ENCODE measurements around the gene FANCC. TPM values are rescaled to one million over a fixed set of nuclear protein-coding genes. Genes with fewer than 3 reads are reported as not detected.
A peak's percentile ranks its signal among the peaks of the same experiment; 100 is the strongest.

Gene FANCC
- total RNA-seq, 1 donor = 5.4 TPM

GRCh38 chr9:95080961-95081647, 236.4 kb downstream of the FANCC start:
- Histone ChIP-seq H3K4me1 (ENCODE audit: insufficient read depth, low read length) (peaks cover 7% of the 10 kb centered on the region), H4K20me1 (ENCODE audit: insufficient read depth, low read length) (peaks cover 77% of the 10 kb centered on the region), H3K9me3 (ENCODE audit: low read depth, low read length) (no peaks in the 10 kb centered on the region), H3K4me3 (ENCODE audit: insufficient read depth, low read length) (no peak overlapping the region), H3K27ac (ENCODE audit: low read depth, low read length) (no peak overlapping the region), H3K4me2 (ENCODE audit: insufficient read depth, low read length) (no peak overlapping the region), H3K36me3 (ENCODE audit: insufficient read depth, low read length) (peaks cover 94% of the 10 kb centered on the region), H3K79me2 (ENCODE audit: insufficient read depth, low read length) (peaks cover 98% of the 10 kb centered on the region), H2AFZ (ENCODE audit: low read length) (no peak overlapping the region), H3K27me3 (ENCODE audit: insufficient read depth, low read length) (no peaks in the 10 kb centered on the region)
- peak; percentile 42 for DNase-seq (ENCODE audit: insufficient read length, low spot score, missing footprints)
- no peak for TF ChIP-seq CTCF (IDR thresholded peaks at IDR 0.05; ENCODE audit: extremely low read depth, low read depth, low read length)

GRCh38 chr9:95079461-95079860, 238.0 kb downstream of the FANCC start:
- Histone ChIP-seq H3K36me3 (ENCODE audit: insufficient read depth, low read length) (peaks cover 95% of the 10 kb centered on the region), H3K79me2 (ENCODE audit: insufficient read depth, low read length) (peaks cover 98% of the 10 kb centered on the region), H3K9me3 (ENCODE audit: low read depth, low read length) (no peaks in the 10 kb centered on the region), H3K4me2 (ENCODE audit: insufficient read depth, low read length) (no peak overlapping the region), H3K27ac (ENCODE audit: low read depth, low read length) (no peak overlapping the region), H2AFZ (ENCODE audit: low read length) (no peak overlapping the region), H3K27me3 (ENCODE audit: insufficient read depth, low read length) (no peaks in the 10 kb centered on the region), H3K4me3 (ENCODE audit: insufficient read depth, low read length) (no peak overlapping the region), H3K4me1 (ENCODE audit: insufficient read depth, low read length) (peaks cover 7% of the 10 kb centered on the region), H4K20me1 (ENCODE audit: insufficient read depth, low read length) (peaks cover 81% of the 10 kb centered on the region)
- no peak for TF ChIP-seq CTCF (IDR thresholded peaks at IDR 0.05; ENCODE audit: extremely low read depth, low read depth, low read length)
- DNase-seq (ENCODE audit: insufficient read length, low spot score, missing footprints) = peak; percentile 58

- H3K79me2 ChIP-seq (ENCODE audit: insufficient read depth, low read length) = peaks cover 98% of the 10 kb centered on the region
- H2AFZ ChIP-seq (ENCODE audit: low read length) = no peak overlapping the region
- peaks cover 82% of the 10 kb centered on the region for H4K20me1 ChIP-seq (ENCODE audit: insufficient read depth, low read length)
- no peak overlapping the region for H3K4me3 ChIP-seq (ENCODE audit: insufficient read depth, low read length)
- no peak overlapping the region for H3K4me2 ChIP-seq (ENCODE audit: insufficient read depth, low read length)
- no peaks in the 10 kb centered on the region for H3K9me3 ChIP-seq (ENCODE audit: low read depth, low read length)
- H3K36me3 ChIP-seq (ENCODE audit: insufficient read depth, low read length) = peaks cover 95% of the 10 kb centered on the region
- H3K27ac ChIP-seq (ENCODE audit: low read depth, low read length) = peak overlapping the region; percentile 35
- no peak for TF ChIP-seq CTCF (IDR thresholded peaks at IDR 0.05; ENCODE audit: extremely low read depth, low read depth, low read length)
- peaks cover 7% of the 10 kb centered on the region for H3K4me1 ChIP-seq (ENCODE audit: insufficient read depth, low read length)
- DNase-seq (ENCODE audit: insufficient read length, low spot score, missing footprints) = peak; percentile 84
- no peaks in the 10 kb centered on the region for H3K27me3 ChIP-seq (ENCODE audit: insufficient read depth, low read length)
Measured at GRCh38 chr9:95078939-95079338, 238.6 kb downstream of the FANCC start.

GRCh38 chr9:95078511-95078910, 239.0 kb downstream of the FANCC start:
- no peak for TF ChIP-seq CTCF (IDR thresholded peaks at IDR 0.05; ENCODE audit: extremely low read depth, low read depth, low read length)
- peaks cover 7% of the 10 kb centered on the region for H3K4me1 ChIP-seq (ENCODE audit: insufficient read depth, low read length)
- peak overlapping the region; percentile 35 for H3K27ac ChIP-seq (ENCODE audit: low read depth, low read length)
- no peaks in the 10 kb centered on the region for H3K27me3 ChIP-seq (ENCODE audit: insufficient read depth, low read length)
- H3K9me3 ChIP-seq (ENCODE audit: low read depth, low read length) = no peaks in the 10 kb centered on the region
- peaks cover 98% of the 10 kb centered on the region for H3K79me2 ChIP-seq (ENCODE audit: insufficient read depth, low read length)
- peaks cover 95% of the 10 kb centered on the region for H3K36me3 ChIP-seq (ENCODE audit: insufficient read depth, low read length)
- H3K4me3 ChIP-seq (ENCODE audit: insufficient read depth, low read length) = no peak overlapping the region
- H2AFZ ChIP-seq (ENCODE audit: low read length) = no peak overlapping the region
- DNase-seq (ENCODE audit: insufficient read length, low spot score, missing footprints) = peak; percentile 36
- H3K4me2 ChIP-seq (ENCODE audit: insufficient read depth, low read length) = no peak overlapping the region
- peaks cover 83% of the 10 kb centered on the region for H4K20me1 ChIP-seq (ENCODE audit: insufficient read depth, low read length)

Data from osteoblast (primary cell).